Nephron (organoid): ENCODE results near the gene ZNF445.

Experiments used
- H3K27ac Mint-ChIP-seq, 3 experiments: 2 replicates each; pipeline ENCODE4 v1.8.0; 2020; ENCODE audit warnings: mixed read lengths in 3 of 3, mild to moderate bottlenecking in 2 of 3, moderate library complexity in 1 of 3
- H3K27me3 Mint-ChIP-seq: 2 replicates; pipeline ENCODE4 v1.8.0; 2021; ENCODE audit warnings: low read depth, mild to moderate bottlenecking, moderate library complexity, mixed read lengths
- H3K36me3 Mint-ChIP-seq: 2 replicates; pipeline ENCODE4 v1.8.0; 2020; ENCODE audit warnings: low read depth, mixed read lengths
- H3K4me1 Mint-ChIP-seq: 2 replicates; pipeline ENCODE4 v1.8.0; 2020; ENCODE audit warnings: mixed read lengths
- H3K4me3 Mint-ChIP-seq, 3 experiments: 2 replicates each; pipeline ENCODE4 v1.8.0; 2020; ENCODE audit warnings: mild to moderate bottlenecking in 3 of 3, mixed read lengths in 3 of 3, moderate library complexity in 2 of 3
- H3K9me3 Mint-ChIP-seq: 2 replicates; pipeline ENCODE4 v1.8.0; 2020; ENCODE audit warnings: mixed read lengths
- CTCF ChIP-seq, 3 experiments: fragments of 200-600 bp; sonication (generic); IDR thresholded peaks; one replicate each; pipeline ENCODE4 v1.5.0; 2021; ENCODE audit warnings: antibody characterized with exemption in 3 of 3; ENCODE audit not compliant: unreplicated experiment in 3 of 3

Gene ZNF445

GRCh38 chr3:44513513-44513912, 36.0 kb upstream of the ZNF445 start:
- Mint-ChIP-seq H3K9me3 (no peaks in the 10 kb centered on the region), H3K4me3 (no peak overlapping the region), H3K27ac (no peak overlapping the region), H3K27me3 (no peaks in the 10 kb centered on the region), H3K4me1 (peaks cover 15% of the 10 kb centered on the region), H3K36me3 (peaks cover 5% of the 10 kb centered on the region)
- no peak for TF ChIP-seq CTCF (IDR thresholded peaks at IDR 0.05; ENCODE audit: unreplicated experiment in 3 of 3)

GRCh38 chr3:44511238-44511566, 33.7 kb upstream of the ZNF445 start:
- TF ChIP-seq CTCF (IDR thresholded peaks at IDR 0.05; ENCODE audit: unreplicated experiment in 3 of 3), result no peak
- H3K4me1 Mint-ChIP-seq, result peaks cover 15% of the 10 kb centered on the region
- H3K4me3 Mint-ChIP-seq, result peak overlapping the region; percentile 97 to 98 (median 98)
- no peaks in the 10 kb centered on the region for H3K27me3 Mint-ChIP-seq
- H3K36me3 Mint-ChIP-seq, result peaks cover 18% of the 10 kb centered on the region
- peak overlapping the region; percentile 99 for H3K27ac Mint-ChIP-seq
- peaks cover 8% of the 10 kb centered on the region for H3K9me3 Mint-ChIP-seq

GRCh38 chr3:44510000-44510368, 32.5 kb upstream of the ZNF445 start:
- H3K4me3 Mint-ChIP-seq, result peak overlapping the region; percentile 97 to 98 (median 98)

GRCh38 chr3:44509393-44509921, 32.0 kb upstream of the ZNF445 start:
- H3K9me3 Mint-ChIP-seq, result peaks cover 19% of the 10 kb centered on the region
- peak overlapping the region; percentile 99 for H3K27ac Mint-ChIP-seq
- peaks cover 15% of the 10 kb centered on the region for H3K4me1 Mint-ChIP-seq
- H3K27me3 Mint-ChIP-seq, result no peaks in the 10 kb centered on the region
- peak overlapping the region; percentile 97 to 98 (median 98) for H3K4me3 Mint-ChIP-seq
- H3K36me3 Mint-ChIP-seq, result peaks cover 31% of the 10 kb centered on the region
- TF ChIP-seq CTCF (IDR thresholded peaks at IDR 0.05; ENCODE audit: unreplicated experiment in 3 of 3), result no peak

More at GRCh38 chr3:44510000-44510368, 32.5 kb upstream of the ZNF445 start:
- H3K9me3 Mint-ChIP-seq, result peaks cover 19% of the 10 kb centered on the region
- TF ChIP-seq CTCF (IDR thresholded peaks at IDR 0.05; ENCODE audit: unreplicated experiment in 3 of 3), result no peak
- peaks cover 30% of the 10 kb centered on the region for H3K36me3 Mint-ChIP-seq
- H3K4me1 Mint-ChIP-seq, result peaks cover 15% of the 10 kb centered on the region
- no peaks in the 10 kb centered on the region for H3K27me3 Mint-ChIP-seq
- peak overlapping the region; percentile 99 for H3K27ac Mint-ChIP-seq

- no peaks in the 10 kb centered on the region for H3K27me3 Mint-ChIP-seq
- peak overlapping the region in 2 of 3 experiments; percentile 13 to 40 for H3K4me3 Mint-ChIP-seq
- H3K9me3 Mint-ChIP-seq, result peaks cover 33% of the 10 kb centered on the region
- no peak overlapping the region for H3K27ac Mint-ChIP-seq
- TF ChIP-seq CTCF (IDR thresholded peaks at IDR 0.05; ENCODE audit: unreplicated experiment in 3 of 3), result no peak
- H3K36me3 Mint-ChIP-seq, result peaks cover 51% of the 10 kb centered on the region
- peaks cover 15% of the 10 kb centered on the region for H3K4me1 Mint-ChIP-seq
Observed at GRCh38 chr3:44506961-44507360, 29.5 kb upstream of the ZNF445 start.

GRCh38 chr3:44506556-44506955, 29.1 kb upstream of the ZNF445 start:
- Mint-ChIP-seq H3K4me1 (peaks cover 12% of the 10 kb centered on the region), H3K4me3 (peak overlapping the region in 2 of 3 experiments; percentile 13 to 40), H3K9me3 (peaks cover 37% of the 10 kb centered on the region), H3K36me3 (peaks cover 55% of the 10 kb centered on the region), H3K27ac (no peak overlapping the region), H3K27me3 (no peaks in the 10 kb centered on the region)
- TF ChIP-seq CTCF (IDR thresholded peaks at IDR 0.05; ENCODE audit: unreplicated experiment in 3 of 3), result no peak
